Measurements from ENCODE around the gene SRPK3.

The SRPK3 gene

DNA sequence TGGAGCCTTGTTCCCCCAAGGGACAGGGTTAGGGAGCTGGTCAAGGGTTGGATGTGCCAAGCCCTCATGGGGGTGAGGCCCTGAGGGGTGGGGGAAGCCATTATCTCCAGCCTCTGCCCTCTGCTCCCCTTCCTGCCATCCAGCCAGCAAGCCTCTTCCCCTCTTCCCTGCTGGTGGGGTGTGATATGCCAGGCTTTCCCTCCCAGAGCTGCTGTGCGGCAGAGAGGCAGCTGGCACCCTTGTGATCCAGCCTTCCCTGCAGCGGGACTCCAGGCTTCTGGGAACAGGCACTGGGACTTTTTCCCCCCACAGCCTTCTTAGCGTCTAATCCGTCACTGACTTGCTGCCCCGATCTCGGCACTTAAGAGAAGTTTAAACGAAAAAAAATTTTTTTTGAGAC is 19.9 kb downstream of the SRPK3 start:
- peaks cover 18% of the 10 kb centered on the region for H3K4me1 ChIP-seq
- H3K4me2 ChIP-seq: no peak overlapping the region
- peaks cover 16% of the 10 kb centered on the region; the same call in 1 of the 2 replicates for H3K27me3 ChIP-seq

DNA sequence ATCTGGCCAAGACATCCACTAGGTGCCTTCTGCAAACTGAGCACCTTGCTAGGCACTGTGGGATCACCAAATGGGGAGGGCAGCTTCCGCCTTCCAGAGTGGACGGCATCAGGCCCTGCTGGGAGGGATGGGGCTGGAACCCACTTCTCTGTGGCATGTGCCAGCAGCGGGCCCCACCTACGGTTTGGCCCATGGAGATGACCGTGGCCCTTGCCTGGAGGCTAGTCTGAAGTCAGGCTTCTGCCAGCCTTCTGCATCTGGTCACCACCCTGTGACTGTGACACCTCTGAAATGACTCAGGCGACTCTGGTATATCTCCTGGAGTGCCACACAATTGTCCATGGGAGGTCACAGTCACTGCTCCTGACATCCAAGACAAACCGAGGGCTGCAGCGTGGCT is 20.8 kb downstream of the SRPK3 start:
- H3K4me3 ChIP-seq: no peak overlapping the region
- peaks cover 27% of the 10 kb centered on the region for H3K36me3 ChIP-seq
- peaks cover 8% of the 10 kb centered on the region; the same call in 1 of the 2 replicates for H3K4me1 ChIP-seq
- H4K20me1 ChIP-seq: peaks cover 31% of the 10 kb centered on the region
- no peak for TF ChIP-seq Cebpa-rat (IDR thresholded peaks at IDR 0.05)
- peaks cover 62% of the 10 kb centered on the region for H3K9me3 ChIP-seq
- peaks cover 16% of the 10 kb centered on the region; the same call in 1 of the 2 replicates for H3K27me3 ChIP-seq
- H3K9ac ChIP-seq: no peak overlapping the region
- H3K27ac ChIP-seq: no peak overlapping the region
- H3K4me2 ChIP-seq: no peak overlapping the region

More for the DNA sequence above, 19.9 kb downstream of the SRPK3 start:
- peaks cover 36% of the 10 kb centered on the region for H3K36me3 ChIP-seq
- no peak overlapping the region for H3K9ac ChIP-seq
- no peak overlapping the region for H3K4me3 ChIP-seq
- TF ChIP-seq Cebpa-rat (IDR thresholded peaks at IDR 0.05): no peak
- peaks cover 41% of the 10 kb centered on the region for H4K20me1 ChIP-seq
- H3K27ac ChIP-seq: no peak overlapping the region
- peaks cover 57% of the 10 kb centered on the region for H3K9me3 ChIP-seq

- peaks cover 11% of the 10 kb centered on the region; the same call in 1 of the 2 replicates for H3K27me3 ChIP-seq
- peaks cover 17% of the 10 kb centered on the region for H3K36me3 ChIP-seq
- no peak overlapping the region for H3K27ac ChIP-seq
- H3K4me3 ChIP-seq: no peak overlapping the region
- H3K9ac ChIP-seq: no peak overlapping the region
- H3K4me1 ChIP-seq: 0 out of 2 replicates have a peak, but pooled peaks cover 8% of the 10 kb centered on the region
- H3K9me3 ChIP-seq: peaks cover 59% of the 10 kb centered on the region
- no peak overlapping the region for H3K4me2 ChIP-seq
- H4K20me1 ChIP-seq: peaks cover 22% of the 10 kb centered on the region
- no peak for TF ChIP-seq Cebpa-rat (IDR thresholded peaks at IDR 0.05)
Observed at GRCh38 chrX:153802513-153803045, 21.7 kb downstream of the SRPK3 start.

DNA sequence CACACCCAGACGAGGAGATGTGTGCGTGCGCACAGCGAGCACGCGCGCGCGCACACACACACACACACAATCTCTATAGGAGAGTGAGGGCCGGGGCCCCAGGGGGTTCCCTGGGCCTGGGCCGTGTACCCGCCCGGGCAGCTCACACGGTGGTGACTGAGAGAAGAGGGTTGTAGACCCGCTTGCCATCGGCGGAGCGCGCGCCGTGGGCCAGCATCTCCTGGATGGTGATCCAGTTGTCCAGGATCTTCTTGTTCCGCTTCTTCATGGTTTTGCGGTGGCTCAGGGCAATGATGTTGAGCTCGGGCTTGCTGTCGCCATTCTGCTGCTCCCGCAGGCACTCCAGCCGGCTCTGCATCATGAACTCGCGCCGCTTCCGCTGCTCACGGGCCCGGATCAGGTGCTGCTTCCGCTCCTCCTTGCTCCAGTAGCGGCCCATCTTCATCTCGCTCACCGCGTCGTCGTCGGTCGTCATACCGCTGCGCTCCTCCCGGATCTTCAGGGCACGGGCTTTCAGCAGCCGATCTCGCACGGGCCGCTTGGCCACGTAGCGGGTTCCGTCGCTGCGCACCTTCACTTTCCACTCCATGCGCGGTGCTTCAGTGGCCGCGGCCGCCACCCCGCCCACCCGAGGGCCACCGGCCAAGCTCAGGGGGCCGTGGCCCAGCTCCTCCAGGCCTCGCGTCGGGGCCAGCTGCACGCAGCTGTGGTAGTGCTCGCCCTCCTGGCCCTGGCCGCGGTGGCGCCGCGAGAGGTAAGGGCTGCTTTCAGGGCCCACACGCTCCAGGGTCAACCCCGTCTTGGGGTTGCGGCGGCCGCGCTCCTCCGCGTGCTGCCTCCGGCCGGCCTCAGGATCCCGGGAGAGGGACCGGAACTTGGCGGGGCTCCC is 22.6 kb downstream of the SRPK3 start:
- Histone ChIP-seq H3K36me3 (peaks cover 10% of the 10 kb centered on the region), H3K9ac (no peak overlapping the region), H3K9me3 (peaks cover 60% of the 10 kb centered on the region), H3K4me2 (no peak overlapping the region), H3K27ac (no peak overlapping the region), H3K27me3 (peaks cover 11% of the 10 kb centered on the region; the same call in 1 of the 2 replicates), H3K4me1 (0 out of 2 replicates have a peak, but pooled peaks cover 8% of the 10 kb centered on the region), H4K20me1 (0 out of 2 replicates have a peak, but pooled peaks cover 16% of the 10 kb centered on the region), H3K4me3 (no peak overlapping the region)
- TF ChIP-seq Cebpa-rat (IDR thresholded peaks at IDR 0.05): no peak

DNA sequence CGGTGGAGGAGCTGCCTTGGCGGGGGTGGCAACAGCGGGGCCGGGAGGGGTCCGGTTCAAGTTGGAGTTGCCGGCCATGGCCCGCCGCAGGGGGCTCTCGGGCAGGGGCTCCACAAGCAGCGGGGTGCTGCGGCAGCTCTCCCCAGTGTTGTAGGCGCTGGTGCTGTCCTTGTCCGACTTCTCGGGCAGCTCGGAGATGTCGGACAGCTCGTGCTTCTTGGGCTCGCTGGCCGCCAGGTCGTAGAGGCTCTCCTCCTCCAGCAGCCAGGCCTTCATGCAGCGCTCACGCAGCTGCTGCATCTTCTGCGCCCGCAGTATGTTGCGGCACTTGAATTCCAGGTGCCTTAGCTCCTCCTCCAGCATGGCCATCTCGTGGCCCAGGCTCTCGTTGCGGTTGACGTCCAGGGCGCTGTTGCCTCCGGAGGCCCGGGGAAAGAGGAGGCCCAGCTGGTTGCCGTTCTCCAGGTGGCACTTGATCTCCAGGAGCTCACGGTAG is 23.3 kb downstream of the SRPK3 start:
- Histone ChIP-seq H3K4me2 (no peak overlapping the region), H3K9me3 (peaks cover 61% of the 10 kb centered on the region), H3K4me1 (0 out of 2 replicates have a peak, but pooled peaks cover 8% of the 10 kb centered on the region), H4K20me1 (0 out of 2 replicates have a peak, but pooled peaks cover 10% of the 10 kb centered on the region), H3K27ac (no peak overlapping the region), H3K36me3 (peaks cover 3% of the 10 kb centered on the region), H3K9ac (no peak overlapping the region), H3K27me3 (peaks cover 12% of the 10 kb centered on the region; the same call in 1 of the 2 replicates), H3K4me3 (no peak overlapping the region)
- TF ChIP-seq Cebpa-rat (IDR thresholded peaks at IDR 0.05): no peak

- TF ChIP-seq Cebpa-rat (IDR thresholded peaks at IDR 0.05): no peak
- Histone ChIP-seq H3K4me2 (no peak overlapping the region), H3K27ac (no peak overlapping the region), H3K36me3 (no peaks in the 10 kb centered on the region), H3K4me1 (0 out of 2 replicates have a peak, but pooled peaks cover 8% of the 10 kb centered on the region), H3K9ac (no peak overlapping the region), H3K9me3 (peaks cover 62% of the 10 kb centered on the region), H3K4me3 (no peak overlapping the region), H4K20me1 (0 out of 2 replicates have a peak, but pooled peaks cover 8% of the 10 kb centered on the region), H3K27me3 (peaks cover 12% of the 10 kb centered on the region)
Observed at GRCh38 chrX:153804621-153805020, 23.8 kb downstream of the SRPK3 start.

DNA sequence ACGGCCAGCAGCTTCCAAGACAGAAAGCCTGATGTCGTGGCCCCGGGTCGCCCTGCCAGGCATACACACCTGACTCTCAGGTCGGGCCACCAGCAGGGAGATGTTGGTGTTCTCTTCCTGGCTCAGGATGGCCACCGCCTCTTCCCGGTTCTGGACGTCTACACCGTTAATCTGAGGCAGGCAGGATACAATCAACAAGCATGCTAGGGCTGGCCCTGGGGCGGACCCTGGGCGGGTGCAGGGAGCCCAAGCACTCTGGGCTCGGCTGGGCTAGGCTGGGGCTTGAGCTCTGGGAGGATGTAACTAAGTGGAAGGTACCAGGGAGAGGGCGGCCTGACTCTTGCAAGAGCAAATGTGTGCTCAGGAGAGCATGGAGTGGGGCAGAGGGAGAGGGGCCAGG is 24.6 kb downstream of the SRPK3 start:
- H4K20me1 ChIP-seq: 0 out of 2 replicates have a peak, but pooled peaks cover 4% of the 10 kb centered on the region
- H3K9ac ChIP-seq: no peak overlapping the region
- 0 out of 2 replicates have a peak, but pooled peaks cover 8% of the 10 kb centered on the region for H3K4me1 ChIP-seq
- peaks cover 62% of the 10 kb centered on the region for H3K9me3 ChIP-seq
- no peak overlapping the region for H3K27ac ChIP-seq
- no peaks in the 10 kb centered on the region for H3K36me3 ChIP-seq
- no peak overlapping the region for H3K4me3 ChIP-seq
- peaks cover 20% of the 10 kb centered on the region for H3K27me3 ChIP-seq
- TF ChIP-seq Cebpa-rat (IDR thresholded peaks at IDR 0.05): no peak
- H3K4me2 ChIP-seq: no peak overlapping the region

DNA sequence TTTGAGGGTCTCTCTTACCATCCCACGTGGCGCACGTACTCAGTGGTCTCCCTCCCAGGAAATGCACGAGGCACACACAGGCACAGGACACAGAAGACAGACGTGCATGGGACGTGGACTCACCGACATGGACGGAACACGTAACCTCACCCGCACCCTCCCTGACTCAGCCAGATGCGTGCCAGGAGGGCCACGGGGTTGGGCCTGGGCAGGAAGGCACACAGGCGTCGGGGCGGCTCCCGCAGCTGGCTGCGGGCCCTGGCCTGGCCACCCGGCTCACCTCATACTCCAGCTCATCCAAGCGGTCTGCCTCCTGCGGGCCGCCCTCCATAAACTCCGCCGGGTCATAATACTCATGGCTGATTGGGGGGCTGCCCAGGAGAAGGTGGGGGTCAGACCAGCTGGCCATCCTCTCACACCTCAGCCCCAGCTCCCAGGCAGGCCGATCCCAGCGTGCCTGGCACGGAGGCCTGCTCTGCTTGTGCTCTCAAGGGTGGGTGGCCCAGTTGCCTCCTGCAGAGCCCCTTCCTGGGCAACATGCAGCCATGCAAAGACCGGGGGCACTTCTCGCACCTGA is 26.2 kb downstream of the SRPK3 start:
- no peaks in the 10 kb centered on the region for H3K36me3 ChIP-seq
- 0 out of 2 replicates have a peak, but pooled peaks cover 2% of the 10 kb centered on the region for H3K4me1 ChIP-seq
- no peak overlapping the region for H3K4me2 ChIP-seq
- peaks cover 58% of the 10 kb centered on the region for H3K9me3 ChIP-seq
- no peaks in the 10 kb centered on the region for H4K20me1 ChIP-seq
- H3K27me3 ChIP-seq: peaks cover 32% of the 10 kb centered on the region
- no peak overlapping the region for H3K4me3 ChIP-seq
- no peak for TF ChIP-seq Cebpa-rat (IDR thresholded peaks at IDR 0.05)
- H3K9ac ChIP-seq: no peak overlapping the region
- no peak overlapping the region for H3K27ac ChIP-seq

- H4K20me1 ChIP-seq: no peaks in the 10 kb centered on the region
- peaks cover 40% of the 10 kb centered on the region for H3K27me3 ChIP-seq
- H3K4me2 ChIP-seq: no peak overlapping the region
- H3K36me3 ChIP-seq: no peaks in the 10 kb centered on the region
- H3K9me3 ChIP-seq: peaks cover 54% of the 10 kb centered on the region
- H3K4me3 ChIP-seq: no peak overlapping the region
- no peak for TF ChIP-seq Cebpa-rat (IDR thresholded peaks at IDR 0.05)
- H3K27ac ChIP-seq: no peak overlapping the region
- H3K4me1 ChIP-seq: no peaks in the 10 kb centered on the region
- no peak overlapping the region for H3K9ac ChIP-seq
Observed at GRCh38 chrX:153807976-153808375, 27.1 kb downstream of the SRPK3 start.
